Vagina (tissue), 2 donors: ENCODE measurements around the gene OTUD4.

Experiments used
- POLR2A ChIP-seq, 2 donors: fragments of 450-650 bp; IDR thresholded peaks; one replicate each; pipeline ENCODE4 v1.6.1; 2017; ENCODE audit warnings: antibody characterized with exemption in 2 of 2, mild to moderate bottlenecking in 2 of 2, moderate library complexity in 2 of 2
- TF ChIP-seq, protein P1 (sequence below), 3 experiments: fragments of 450-650 bp in 2 of 3; fragments of 200-600 bp in 1 of 3; sonication (generic) in 1 of 3; IDR thresholded peaks; one replicate each; pipeline ENCODE4 v1.5.1; 2017 to 2019; ENCODE audit warnings: antibody characterized with exemption in 3 of 3, mild to moderate bottlenecking in 2 of 3, moderate library complexity in 2 of 3

DNA sequence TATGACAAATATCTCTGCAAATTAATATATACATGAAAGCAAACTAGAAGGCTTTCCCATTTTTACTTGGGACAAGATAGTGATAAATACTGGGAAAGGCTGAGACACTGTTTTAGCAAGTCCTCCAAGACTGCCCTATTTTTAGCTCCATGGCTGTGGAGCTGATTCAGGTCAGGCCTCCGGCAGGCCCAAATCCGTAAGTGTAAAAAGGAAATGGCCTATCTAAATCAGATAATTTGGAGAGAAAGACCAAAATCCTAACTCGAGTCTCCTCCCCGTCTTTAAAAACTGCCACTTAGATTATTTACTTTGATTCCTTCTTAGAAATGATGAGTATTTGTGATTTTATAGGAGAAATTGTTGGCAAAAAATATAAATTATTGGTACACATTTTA is 2.9 kb downstream of the OTUD4 start:
- TF ChIP-seq, protein P1, sequence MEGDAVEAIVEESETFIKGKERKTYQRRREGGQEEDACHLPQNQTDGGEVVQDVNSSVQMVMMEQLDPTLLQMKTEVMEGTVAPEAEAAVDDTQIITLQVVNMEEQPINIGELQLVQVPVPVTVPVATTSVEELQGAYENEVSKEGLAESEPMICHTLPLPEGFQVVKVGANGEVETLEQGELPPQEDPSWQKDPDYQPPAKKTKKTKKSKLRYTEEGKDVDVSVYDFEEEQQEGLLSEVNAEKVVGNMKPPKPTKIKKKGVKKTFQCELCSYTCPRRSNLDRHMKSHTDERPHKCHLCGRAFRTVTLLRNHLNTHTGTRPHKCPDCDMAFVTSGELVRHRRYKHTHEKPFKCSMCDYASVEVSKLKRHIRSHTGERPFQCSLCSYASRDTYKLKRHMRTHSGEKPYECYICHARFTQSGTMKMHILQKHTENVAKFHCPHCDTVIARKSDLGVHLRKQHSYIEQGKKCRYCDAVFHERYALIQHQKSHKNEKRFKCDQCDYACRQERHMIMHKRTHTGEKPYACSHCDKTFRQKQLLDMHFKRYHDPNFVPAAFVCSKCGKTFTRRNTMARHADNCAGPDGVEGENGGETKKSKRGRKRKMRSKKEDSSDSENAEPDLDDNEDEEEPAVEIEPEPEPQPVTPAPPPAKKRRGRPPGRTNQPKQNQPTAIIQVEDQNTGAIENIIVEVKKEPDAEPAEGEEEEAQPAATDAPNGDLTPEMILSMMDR (IDR thresholded peaks at IDR 0.05): no peak
- TF ChIP-seq POLR2A (IDR thresholded peaks at IDR 0.05): no peak
